DMS79 (cell line): ENCODE data around the gene CALN1.
"Not testable (repeated sequence)": the region's sequence is repeated elsewhere in the genome, so short reads cannot be mapped to it uniquely, and the experiment has no call there.

ENCODE experiments used
- DNase-seq: peaks from one replicate; lab custom pipeline; 2025; lab: John Stamatoyannopoulos, UW

The CALN1 gene

GRCh38 chr7:72097226-72097625, 314.9 kb downstream of the CALN1 start:
- DNase-seq, result no peak

- no peak for DNase-seq
Measured at GRCh38 chr7:72092769-72093168, 319.4 kb downstream of the CALN1 start.

GRCh38 chr7:72087926-72088325, 324.2 kb downstream of the CALN1 start:
- DNase-seq, result no peak

GRCh38 chr7:72080865-72081510, 331.1 kb downstream of the CALN1 start:
- DNase-seq, result no peak

GRCh38 chr7:72080341-72080766, 331.8 kb downstream of the CALN1 start:
- no peak for DNase-seq

GRCh38 chr7:72078856-72079255, 333.3 kb downstream of the CALN1 start:
- no peak for DNase-seq

- DNase-seq, result no peak
Measured at GRCh38 chr7:72078301-72078700, 333.8 kb downstream of the CALN1 start.

GRCh38 chr7:72077786-72078185, 334.4 kb downstream of the CALN1 start:
- no peak for DNase-seq

GRCh38 chr7:72072901-72073300, 339.2 kb downstream of the CALN1 start:
- DNase-seq, result no peak

GRCh38 chr7:72069263-72069662, 342.9 kb downstream of the CALN1 start:
- DNase-seq, result no peak

GRCh38 chr7:72065764-72066163, 346.4 kb downstream of the CALN1 start:
- not testable (repeated sequence) for DNase-seq

- DNase-seq, result no peak
Measured at GRCh38 chr7:72064916-72065315, 347.2 kb downstream of the CALN1 start.

- no peak for DNase-seq
Measured at GRCh38 chr7:72063330-72063729, 348.8 kb downstream of the CALN1 start.

- no peak for DNase-seq
Measured at GRCh38 chr7:72062666-72063065, 349.5 kb downstream of the CALN1 start.

GRCh38 chr7:72059925-72060324, 352.2 kb downstream of the CALN1 start:
- DNase-seq, result no peak

- no peak for DNase-seq
Measured at GRCh38 chr7:72058579-72058978, 353.6 kb downstream of the CALN1 start.

GRCh38 chr7:72057796-72058195, 354.3 kb downstream of the CALN1 start:
- no peak for DNase-seq

GRCh38 chr7:72057231-72057630, 354.9 kb downstream of the CALN1 start:
- DNase-seq, result no peak

GRCh38 chr7:72055426-72055825, 356.7 kb downstream of the CALN1 start:
- no peak for DNase-seq

- no peak for DNase-seq
Measured at GRCh38 chr7:72053292-72053691, 358.8 kb downstream of the CALN1 start.

- DNase-seq, result no peak
Measured at GRCh38 chr7:72048420-72048819, 363.7 kb downstream of the CALN1 start.

GRCh38 chr7:72042855-72043254, 369.3 kb downstream of the CALN1 start:
- DNase-seq, result no peak

GRCh38 chr7:72040641-72041040, 371.5 kb downstream of the CALN1 start:
- DNase-seq, result no peak

- no peak for DNase-seq
Measured at GRCh38 chr7:72039460-72039859, 372.7 kb downstream of the CALN1 start.
